ENCODE measurements around the gene SNORC. TPM values are rescaled to one million over a fixed set of nuclear protein-coding genes. Genes with fewer than 3 reads are reported as not detected.

SNORC gene
- total and polyA plus RNA-seq, 12 donors = 0.35 to 12.5 (median 2.1) TPM; not detected in 1

DNA sequence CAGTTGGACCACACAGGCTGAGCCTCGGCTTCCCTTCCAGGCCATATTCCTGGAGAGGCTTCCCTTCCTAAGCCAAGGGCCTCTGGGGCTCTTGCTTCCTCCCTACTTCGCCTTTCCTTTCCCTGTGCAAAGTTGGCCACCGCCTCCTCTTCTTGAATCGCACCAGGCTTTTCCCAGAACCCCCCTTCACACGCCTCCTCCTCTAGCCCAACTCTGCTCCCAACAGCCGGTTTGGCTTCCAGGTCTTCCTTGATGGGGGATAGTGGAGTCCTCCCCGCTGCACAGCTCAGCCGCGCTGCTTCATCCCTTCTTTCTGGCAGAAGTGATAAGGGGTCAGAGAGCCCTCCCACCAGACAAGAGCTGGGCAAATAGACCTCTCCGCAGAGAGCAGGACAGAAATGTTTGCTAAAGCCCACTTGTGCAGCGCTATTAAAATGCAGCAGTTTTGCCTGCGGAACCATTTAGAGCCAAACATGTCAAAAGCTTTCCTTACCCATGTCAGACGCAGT is 56.4 kb downstream of the SNORC start:
- peaks cover 41% of the 10 kb centered on the region for H3K27me3 ChIP-seq
- 19 to 36% (median 27%) methylated on average over 10 to 13 of the region's 13 CpGs for WGBS, 4 donors
- intact Hi-C loops (cut with DNase I) = no loop called here
- H3K9me3 ChIP-seq (replicated peaks in 1 of 3) = no peaks in the 10 kb centered on the region
- no peaks in the 10 kb centered on the region for H3K36me3 ChIP-seq (replicated peaks in 1 of 2)
- no peak overlapping the region for H3K4me3 ChIP-seq
- H3K27ac ChIP-seq = no peak overlapping the region
- peaks cover 10 to 11% of the 10 kb centered on the region in 2 donors for H3K4me1 ChIP-seq (replicated peaks in 1 of 2)
- no peak for TF ChIP-seq POLR2A (IDR thresholded peaks at IDR 0.05)
- TF ChIP-seq, protein P1, sequence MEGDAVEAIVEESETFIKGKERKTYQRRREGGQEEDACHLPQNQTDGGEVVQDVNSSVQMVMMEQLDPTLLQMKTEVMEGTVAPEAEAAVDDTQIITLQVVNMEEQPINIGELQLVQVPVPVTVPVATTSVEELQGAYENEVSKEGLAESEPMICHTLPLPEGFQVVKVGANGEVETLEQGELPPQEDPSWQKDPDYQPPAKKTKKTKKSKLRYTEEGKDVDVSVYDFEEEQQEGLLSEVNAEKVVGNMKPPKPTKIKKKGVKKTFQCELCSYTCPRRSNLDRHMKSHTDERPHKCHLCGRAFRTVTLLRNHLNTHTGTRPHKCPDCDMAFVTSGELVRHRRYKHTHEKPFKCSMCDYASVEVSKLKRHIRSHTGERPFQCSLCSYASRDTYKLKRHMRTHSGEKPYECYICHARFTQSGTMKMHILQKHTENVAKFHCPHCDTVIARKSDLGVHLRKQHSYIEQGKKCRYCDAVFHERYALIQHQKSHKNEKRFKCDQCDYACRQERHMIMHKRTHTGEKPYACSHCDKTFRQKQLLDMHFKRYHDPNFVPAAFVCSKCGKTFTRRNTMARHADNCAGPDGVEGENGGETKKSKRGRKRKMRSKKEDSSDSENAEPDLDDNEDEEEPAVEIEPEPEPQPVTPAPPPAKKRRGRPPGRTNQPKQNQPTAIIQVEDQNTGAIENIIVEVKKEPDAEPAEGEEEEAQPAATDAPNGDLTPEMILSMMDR (IDR thresholded peaks at IDR 0.05) = no peak
- no peak for DNase-seq

DNA sequence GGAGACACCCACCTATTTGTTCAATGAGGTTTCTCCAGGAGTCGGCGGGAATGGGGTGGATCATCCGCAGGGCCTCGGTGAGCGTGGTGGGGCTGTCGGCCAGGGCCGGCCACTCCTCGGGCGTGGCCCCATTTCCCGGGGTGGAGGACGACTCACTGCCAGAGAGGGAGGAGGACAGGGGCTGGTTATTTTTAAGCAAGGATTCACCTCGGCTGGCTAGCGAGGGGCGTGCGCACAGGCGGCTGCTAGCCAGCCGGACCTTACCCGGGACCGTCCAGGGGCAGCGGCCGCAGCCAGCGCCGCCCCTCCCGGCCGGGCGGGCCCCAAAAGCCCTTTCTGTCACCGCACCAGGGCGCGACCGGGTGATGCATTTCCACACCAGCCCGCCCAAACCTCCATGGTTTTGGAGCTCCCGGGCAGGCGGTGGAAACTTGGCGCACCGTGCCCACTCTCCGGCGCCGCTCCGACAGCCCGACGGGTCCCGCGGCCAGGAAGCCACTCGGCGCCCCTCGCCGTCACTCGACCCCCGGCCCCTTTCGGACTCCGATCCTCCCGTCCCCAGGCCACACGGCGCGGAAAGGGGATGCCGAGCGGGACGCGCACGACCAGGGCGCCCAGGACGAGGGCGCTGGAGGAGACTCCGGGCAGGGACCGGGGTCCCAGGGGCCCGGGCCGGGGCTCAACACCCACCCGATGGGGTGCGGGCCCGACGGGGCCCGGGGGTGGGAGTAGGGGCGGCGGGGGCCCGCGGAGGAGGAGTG is 57.1 kb downstream of the SNORC start:
- 1 to 4% (median 3%) methylated on average over 9 to 76 of the region's 76 CpGs for WGBS, 4 donors
- Histone ChIP-seq H3K4me1 (replicated peaks in 1 of 2) (peaks cover 10 to 11% of the 10 kb centered on the region in 2 donors), H3K9me3 (replicated peaks in 1 of 3) (no peaks in the 10 kb centered on the region), H3K27me3 (peaks cover 41% of the 10 kb centered on the region), H3K4me3 (peak overlapping the region in 2 of 4 donors; percentile 22 to 57), H3K36me3 (replicated peaks in 1 of 2) (no peaks in the 10 kb centered on the region), H3K27ac (no peak overlapping the region)
- TF ChIP-seq, protein P1 (IDR thresholded peaks at IDR 0.05) = no peak
- TF ChIP-seq POLR2A (IDR thresholded peaks at IDR 0.05) = no peak
- intact Hi-C loops (cut with DNase I) = no loop called here
- peak in 2 of 7 donors; percentile 6 to 22 for DNase-seq

DNA sequence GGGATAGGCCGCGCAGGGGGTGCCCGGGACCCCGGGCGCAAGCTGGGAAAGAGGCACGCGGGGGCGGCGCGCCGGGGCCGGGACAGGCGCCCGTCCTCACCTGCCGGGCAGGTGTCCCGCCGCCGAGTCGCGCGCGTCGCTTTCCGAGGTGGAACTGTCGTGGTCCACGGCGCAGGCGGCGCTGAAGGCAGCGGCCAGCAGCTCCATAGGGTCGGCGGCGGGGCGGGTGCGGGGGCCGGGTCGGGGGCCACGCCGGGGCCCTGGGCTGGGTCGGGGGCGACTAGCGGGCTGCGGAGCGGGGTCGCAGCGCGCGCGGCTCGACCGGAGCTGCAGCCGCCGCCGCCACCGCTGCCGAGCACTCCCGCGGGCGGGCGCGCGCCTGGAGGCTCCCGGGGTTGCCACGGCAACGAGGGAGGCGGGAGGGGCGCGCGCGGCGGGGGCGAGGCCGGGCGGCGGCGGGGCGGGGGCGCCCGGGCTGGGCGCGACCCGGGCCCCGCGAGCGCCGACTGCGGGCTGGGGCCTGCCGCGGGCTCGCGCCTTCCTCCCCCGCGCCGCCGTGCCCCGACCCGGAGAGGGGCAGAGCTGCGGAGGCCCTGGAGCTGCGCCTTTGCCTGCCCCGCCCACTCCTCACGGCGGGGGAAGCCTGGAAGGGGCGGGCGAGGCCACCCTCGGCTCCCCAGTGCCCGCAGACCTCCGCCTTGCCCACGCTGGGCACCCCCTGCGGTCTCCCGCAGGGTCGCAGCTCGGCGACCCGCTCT is 57.9 kb downstream of the SNORC start:
- Histone ChIP-seq H3K27ac (no peak overlapping the region), H3K4me1 (replicated peaks in 1 of 2) (peaks cover 10 to 11% of the 10 kb centered on the region in 2 donors), H3K27me3 (peaks cover 41% of the 10 kb centered on the region), H3K36me3 (replicated peaks in 1 of 2) (no peaks in the 10 kb centered on the region), H3K4me3 (peak overlapping the region in 2 of 4 donors; percentile 22 to 57), H3K9me3 (replicated peaks in 1 of 3) (no peaks in the 10 kb centered on the region)
- intact Hi-C loops (cut with DNase I) = no loop called here
- no peak for DNase-seq
- TF ChIP-seq POLR2A (IDR thresholded peaks at IDR 0.05) = no peak
- TF ChIP-seq, protein P1 (IDR thresholded peaks at IDR 0.05) = no peak
- WGBS, 4 donors = 1 to 9% (median 2%) methylated on average over 6 to 114 of the region's 114 CpGs; no CpG with 5 or more reads in 1 of the 4 donors

Small RNA genes lying within 50 kb of the gene (small RNA-seq; reads per million reads assigned to genes)
- 0 reads per million in 2 donors for gene RF00019

Other genes starting within 250 kb of the SNORC start
- 10 to 100 TPM in 2 of 9 donors, 1 to 10 TPM in 6, under 1 TPM in 1; 0.50 to 10.2 (median 5.4) TPM for gene EFHD1, start 236.7 kb upstream of the SNORC start, total RNA-seq
- 10 to 100 TPM in 1 of 3 donors, 1 to 10 TPM in 2; 6.1 to 12.9 (median 6.5) TPM for gene EFHD1, start 236.7 kb upstream of the SNORC start, polyA plus RNA-seq
- gene GIGYF2, start 172.9 kb upstream of the SNORC start, total RNA-seq = 10 to 100 TPM; 32.0 to 93.7 (median 69.2) TPM
- gene GIGYF2, start 172.9 kb upstream of the SNORC start, polyA plus RNA-seq = 10 to 100 TPM; 13.5 to 71.6 (median 38.6) TPM
- gene KCNJ13, start 93.7 kb upstream of the SNORC start, total RNA-seq = not detected
- not detected for gene KCNJ13, start 93.7 kb upstream of the SNORC start, polyA plus RNA-seq
- 100 to 1,000 TPM in 1 of 9 donors, 10 to 100 TPM in 8; 32.0 to 258 (median 51.1) TPM for gene NGEF, start 143.0 kb downstream of the SNORC start, total RNA-seq
- 100 to 1,000 TPM in 1 of 3 donors, 10 to 100 TPM in 2; 10.1 to 467 (median 28.5) TPM for gene NGEF, start 143.0 kb downstream of the SNORC start, polyA plus RNA-seq
- gene NEU2, start 162.4 kb downstream of the SNORC start, total RNA-seq = not detected
- gene NEU2, start 162.4 kb downstream of the SNORC start, polyA plus RNA-seq = not detected
- 10 to 100 TPM in 7 of 9 donors, 1 to 10 TPM in 2; 3.4 to 29.4 (median 14.4) TPM for gene INPP5D, start 190.1 kb downstream of the SNORC start, total RNA-seq
- gene INPP5D, start 190.1 kb downstream of the SNORC start, polyA plus RNA-seq = 10 to 100 TPM in 1 of 3 donors, 1 to 10 TPM in 2; 4.5 to 15.6 (median 5.9) TPM

Measured in adrenal gland (tissue), 12 donors.